GM21619 (cell line): ENCODE results near the gene PARD3B.

Experiments used
- ATAC-seq: cut with Tn5 transposase; IDR thresholded peaks from one replicate; pipeline ENCODE4 v1.9.1; 2021; ENCODE audit not compliant: unreplicated experiment

The PARD3B gene

GRCh38 chr2:205040323-205040722 lies 495.0 kb downstream of the PARD3B start:
- no peak for ATAC-seq

- no peak for ATAC-seq
These were observed 496.3 kb downstream of the PARD3B start for GRCh38 chr2:205041472-205042130.

DNA sequence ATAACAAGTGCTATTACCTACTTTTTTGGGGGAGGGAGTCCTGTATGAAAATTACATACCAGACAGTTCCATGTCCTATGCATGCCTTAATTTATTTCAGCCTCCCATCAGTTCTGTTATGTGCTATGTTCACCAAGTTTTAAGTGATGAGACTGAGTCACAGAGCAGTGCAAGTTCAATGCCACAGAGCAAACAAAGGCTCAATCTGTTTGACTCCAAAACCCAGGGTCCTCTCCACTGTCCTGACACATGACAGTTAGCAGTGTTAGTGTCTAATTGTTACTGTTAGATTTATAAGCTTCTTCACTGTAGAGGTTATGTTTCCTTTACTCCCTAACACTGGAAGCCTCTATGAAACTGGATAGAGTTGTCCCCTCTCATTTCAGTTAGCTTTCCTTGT lies 498.0 kb downstream of the PARD3B start:
- no peak for ATAC-seq

GRCh38 chr2:205045706-205046105 lies 500.4 kb downstream of the PARD3B start:
- ATAC-seq: no peak

DNA sequence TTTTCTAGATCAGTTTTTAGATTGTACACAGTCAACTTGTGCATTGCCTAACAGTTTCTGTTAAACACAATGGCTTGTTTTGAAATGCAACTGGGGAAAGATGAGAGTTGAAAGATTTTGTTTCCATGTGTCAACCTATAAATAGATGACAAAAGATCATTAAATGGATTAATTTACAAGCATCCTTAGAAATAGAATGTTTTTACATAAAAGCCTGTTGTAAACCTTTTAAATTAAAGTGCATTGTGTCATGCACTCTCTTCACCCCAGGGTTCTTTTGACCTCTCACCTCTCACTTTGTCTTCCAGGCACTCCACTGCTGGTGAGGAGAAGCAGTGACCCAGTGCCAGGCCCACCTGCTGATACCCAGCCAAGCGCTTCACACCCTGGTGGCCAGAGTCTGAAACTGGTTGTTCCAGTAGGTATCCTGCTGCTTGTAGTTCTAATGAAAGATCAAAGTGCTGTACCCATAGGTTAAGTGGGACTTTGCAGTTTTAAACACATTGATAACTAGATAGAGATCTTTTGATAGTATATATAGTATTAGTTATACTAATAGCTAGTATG lies 502.1 kb downstream of the PARD3B start:
- ATAC-seq: no peak

GRCh38 chr2:205051417-205051816 lies 506.1 kb downstream of the PARD3B start:
- no peak for ATAC-seq

DNA sequence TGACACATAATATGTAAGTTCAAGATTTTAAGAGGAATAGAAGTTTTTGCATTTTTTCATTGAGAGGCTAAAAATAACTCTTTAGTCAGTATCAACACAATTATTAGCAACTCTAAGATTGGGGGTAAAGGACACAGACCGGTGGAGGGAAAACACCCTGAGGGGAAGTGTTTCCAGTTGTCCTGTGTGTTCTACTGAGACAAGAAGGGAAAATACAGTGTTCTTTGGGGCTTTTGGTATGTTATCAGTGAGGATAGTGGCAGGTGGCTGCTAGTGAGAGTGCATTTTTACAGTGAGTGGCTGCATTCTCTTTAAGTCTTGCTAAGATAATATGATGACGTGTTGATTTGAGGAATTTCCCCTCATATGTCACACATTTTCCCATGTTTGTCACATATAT lies 507.5 kb downstream of the PARD3B start:
- ATAC-seq: no peak

DNA sequence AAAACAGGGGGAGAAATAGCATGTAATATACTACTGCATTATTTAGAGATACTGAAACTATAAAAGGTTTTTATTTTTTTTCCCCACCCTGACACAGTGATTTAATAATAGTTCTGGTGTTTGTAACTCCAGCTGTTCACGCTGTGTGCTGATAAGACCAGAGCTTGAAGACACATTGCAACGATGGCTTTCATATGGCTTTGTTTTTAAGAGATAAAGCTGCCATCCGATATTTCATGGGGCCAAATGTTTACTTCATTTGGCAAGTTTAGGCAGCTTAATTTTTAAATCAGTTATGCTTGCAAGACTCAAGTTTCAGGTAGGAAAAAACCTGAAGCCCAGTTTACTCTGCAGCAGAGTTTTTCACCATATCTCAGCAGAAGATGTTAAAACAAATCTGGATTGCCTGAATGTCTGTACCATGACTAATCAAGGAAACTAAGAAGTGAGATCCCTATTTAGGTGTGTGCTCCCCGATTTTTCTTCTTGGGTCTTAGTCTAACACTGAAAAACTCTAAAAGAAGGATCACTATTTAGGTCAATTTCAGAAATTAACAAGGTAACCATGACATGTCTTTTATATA lies 508.6 kb downstream of the PARD3B start:
- no peak for ATAC-seq

- ATAC-seq: no peak
These were observed 509.5 kb downstream of the PARD3B start for GRCh38 chr2:205054789-205055188.

- no peak for ATAC-seq
These were observed 510.0 kb downstream of the PARD3B start for GRCh38 chr2:205055251-205055650.

GRCh38 chr2:205056151-205056561 lies 510.9 kb downstream of the PARD3B start:
- ATAC-seq: no peak

GRCh38 chr2:205058409-205058808 lies 513.1 kb downstream of the PARD3B start:
- ATAC-seq: no peak

GRCh38 chr2:205060269-205060668 lies 515.0 kb downstream of the PARD3B start:
- ATAC-seq: no peak

DNA sequence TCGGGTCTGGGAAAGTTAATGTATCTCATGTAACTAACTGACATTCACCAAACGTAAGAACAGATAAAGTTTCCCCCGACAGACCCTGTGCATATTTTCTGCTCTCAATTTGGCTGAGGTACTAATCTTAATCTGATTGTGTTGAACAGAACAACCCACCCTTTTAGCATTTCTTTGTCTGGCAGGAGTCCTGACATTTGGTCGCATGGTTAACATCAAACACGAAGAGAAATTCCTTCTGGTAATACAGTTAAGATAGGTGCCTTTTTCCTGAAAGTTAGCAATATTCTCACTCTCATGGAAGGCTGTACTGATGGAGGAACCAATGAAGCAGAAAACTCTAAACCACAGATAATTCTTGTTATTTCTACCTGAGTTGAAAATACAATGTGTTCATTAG lies 520.8 kb downstream of the PARD3B start:
- no peak for ATAC-seq

- no peak for ATAC-seq
These were observed 524.7 kb downstream of the PARD3B start for GRCh38 chr2:205069928-205070327.

GRCh38 chr2:205070889-205071288 lies 525.6 kb downstream of the PARD3B start:
- no peak for ATAC-seq

DNA sequence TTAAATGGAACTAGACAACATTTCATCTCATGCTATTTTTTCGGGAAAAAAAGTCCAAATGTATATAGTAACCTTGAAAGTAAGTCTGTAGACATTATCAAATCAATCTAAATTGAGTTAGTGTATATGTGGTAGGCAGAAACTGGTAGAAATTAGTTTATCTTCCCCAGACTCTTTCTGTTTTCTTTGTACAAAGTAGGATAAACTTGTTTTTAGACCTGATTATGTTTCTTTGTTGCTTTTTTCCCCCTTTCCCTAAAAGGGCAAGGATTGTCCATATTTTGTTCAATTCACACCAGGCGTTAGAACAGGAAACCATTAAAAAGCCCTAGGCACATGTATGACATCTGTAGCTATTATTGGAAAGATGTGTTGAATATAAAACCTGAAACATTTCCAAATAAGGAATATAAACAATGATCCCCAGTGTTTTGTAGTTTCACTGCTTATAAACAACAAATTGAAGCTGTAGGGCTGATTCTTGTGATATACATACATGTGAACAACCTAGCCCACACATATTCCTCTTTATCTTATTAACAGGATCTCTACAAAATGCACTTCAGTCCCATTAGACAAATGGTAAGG lies 528.3 kb downstream of the PARD3B start:
- no peak for ATAC-seq

DNA sequence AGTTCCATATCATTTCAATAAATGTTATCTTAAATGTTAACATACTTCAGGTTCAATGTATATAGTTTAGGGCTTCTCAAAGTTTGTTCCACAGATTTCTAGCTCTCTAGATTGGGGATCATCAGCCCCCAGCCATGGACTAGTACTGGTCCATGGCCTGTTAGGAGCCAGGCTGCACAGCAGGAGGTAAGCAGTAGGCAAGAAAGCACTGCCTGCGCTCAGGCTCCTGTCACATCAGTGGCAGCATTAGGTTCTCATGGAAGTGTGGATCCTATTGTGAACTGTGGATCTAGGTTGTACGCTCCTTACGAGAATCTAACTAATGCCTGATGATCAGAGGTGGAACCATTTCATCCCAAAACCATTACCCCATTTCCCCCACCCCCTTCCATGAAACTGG lies 531.1 kb downstream of the PARD3B start:
- no peak for ATAC-seq

DNA sequence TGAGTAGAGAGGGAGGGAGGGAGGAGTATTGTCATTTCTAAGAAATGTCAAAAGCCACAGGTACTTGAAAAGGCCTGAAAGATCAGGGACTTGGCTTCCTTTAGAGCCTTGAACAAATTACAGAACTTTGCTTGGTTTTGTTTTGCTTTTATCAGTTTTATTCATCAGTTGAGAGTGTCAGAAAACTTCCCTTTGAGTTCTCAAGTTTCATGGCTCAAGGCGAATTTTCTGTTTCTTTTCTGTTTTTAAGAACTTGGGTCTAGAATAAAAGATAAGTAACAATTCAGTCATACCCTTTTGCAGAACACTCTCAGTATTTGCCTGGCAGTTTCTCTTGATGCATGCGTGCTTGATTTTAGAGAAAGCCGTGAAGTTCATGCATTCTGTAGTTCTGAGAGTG lies 531.9 kb downstream of the PARD3B start:
- ATAC-seq: no peak

GRCh38 chr2:205078762-205079161 lies 533.5 kb downstream of the PARD3B start:
- no peak for ATAC-seq

DNA sequence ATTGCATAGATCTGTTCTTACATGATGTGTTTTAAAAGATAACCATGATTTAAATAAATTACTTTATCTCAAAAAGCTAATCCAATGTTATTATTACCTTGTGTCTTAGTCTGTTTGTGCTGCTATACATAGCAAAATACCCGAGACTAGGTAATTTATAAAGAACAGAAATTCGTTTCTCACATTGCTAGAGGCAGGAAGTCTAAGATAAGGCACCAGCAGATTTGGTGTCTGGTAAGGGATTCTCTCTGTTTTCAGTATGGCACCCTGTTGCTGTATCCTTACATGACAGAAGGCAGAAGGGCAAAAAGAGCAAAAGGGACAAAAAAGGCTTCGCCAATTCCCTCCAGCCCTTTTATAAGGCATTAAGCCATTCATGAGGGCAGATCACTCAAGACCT lies 533.9 kb downstream of the PARD3B start:
- no peak for ATAC-seq

DNA sequence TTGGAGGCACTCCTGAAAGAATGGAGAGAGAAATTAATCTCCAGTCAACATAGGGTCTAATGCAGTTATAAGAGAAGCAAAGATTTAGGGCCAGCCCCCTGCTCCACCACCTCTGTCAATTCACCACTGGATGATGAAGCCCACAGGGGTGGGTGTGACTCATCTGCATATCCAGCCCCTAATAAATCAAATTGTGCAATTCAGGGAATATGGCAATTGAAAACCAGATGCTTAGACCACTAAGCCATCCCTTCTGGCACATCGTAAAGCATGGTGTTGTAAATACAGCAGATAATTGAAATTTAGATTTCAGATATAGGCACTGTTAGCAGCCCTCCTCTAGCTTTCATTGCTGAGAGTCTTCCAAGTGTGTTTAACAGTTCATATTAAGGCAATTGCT lies 541.4 kb downstream of the PARD3B start:
- ATAC-seq: no peak
